ENCODE data around the gene MAGEA2B.
"Not testable (repeated sequence)": the region's sequence is repeated elsewhere in the genome, so short reads cannot be mapped to it uniquely, and the experiment has no call there.

MAGEA2B gene

GRCh38 chrX:152713815-152714787 is at the start of gene MAGEA2B:
Gene MAGEA2B (plus strand): TSS chrX:152714628. CDS start chrX:152717107, 2,479 bp downstream.
- DNase-seq = not testable (repeated sequence)

- DNase-seq = no peak
Measured at GRCh38 chrX:152674135-152674534, 40.3 kb upstream of the MAGEA2B start.

- not testable (repeated sequence) for DNase-seq
Measured at GRCh38 chrX:152674652-152675051, 39.8 kb upstream of the MAGEA2B start.

- DNase-seq = not testable (repeated sequence)
Measured at GRCh38 chrX:152681012-152681411, 33.4 kb upstream of the MAGEA2B start.

GRCh38 chrX:152697952-152698931 is 16.2 kb upstream of the MAGEA2B start, which contains the start of gene MAGEA3:
Gene MAGEA3 (plus strand): TSS chrX:152698794. CDS start chrX:152700833, 2,039 bp downstream.
- DNase-seq = not testable (repeated sequence)

- DNase-seq = not testable (repeated sequence)
Measured at GRCh38 chrX:152700390-152700789, 14.0 kb upstream of the MAGEA2B start.

GRCh38 chrX:152706500-152706899 is 7.9 kb upstream of the MAGEA2B start:
- DNase-seq = not testable (repeated sequence)

- DNase-seq = not testable (repeated sequence)
Measured at GRCh38 chrX:152709173-152709572, 5.3 kb upstream of the MAGEA2B start, which contains the start of gene CSAG2. Gene CSAG2 (minus strand): TSS chrX:152709273. CDS start chrX:152709112, 161 bp downstream.

- not testable (repeated sequence) for DNase-seq
Measured at GRCh38 chrX:152713195-152713594, 1.2 kb upstream of the MAGEA2B start.

GRCh38 chrX:152725409-152725808 is 11.0 kb downstream of the MAGEA2B start:
- no peak for DNase-seq

GRCh38 chrX:152733261-152733975 is 19.0 kb downstream of the MAGEA2B start, which contains the start of the genes CSAG1 and MAGEA12:
Gene CSAG1 (minus strand): TSS chrX:152733721. CDS start chrX:152732460, 1,261 bp downstream.
Gene MAGEA12 (plus strand): TSS chrX:152733757. CDS start chrX:152736162, 2,405 bp downstream.
- no peak for DNase-seq

- not testable (repeated sequence) for DNase-seq
Measured at GRCh38 chrX:152734143-152734858, 19.9 kb downstream of the MAGEA2B start.

GRCh38 chrX:152735101-152735500 is 20.7 kb downstream of the MAGEA2B start:
- DNase-seq = no peak

GRCh38 chrX:152735860-152736511 is 21.6 kb downstream of the MAGEA2B start:
- DNase-seq = no peak

- DNase-seq = not testable (repeated sequence)
Measured at GRCh38 chrX:152736528-152736927, 22.1 kb downstream of the MAGEA2B start.

- no peak for DNase-seq
Measured at GRCh38 chrX:152738560-152738959, 24.1 kb downstream of the MAGEA2B start.

GRCh38 chrX:152753686-152754650 is 39.5 kb downstream of the MAGEA2B start, which contains the start of gene MAGEA2:
Gene MAGEA2 (minus strand): TSS chrX:152753842. CDS start chrX:152751363, 2,479 bp downstream.
- not testable (repeated sequence) for DNase-seq

- DNase-seq = not testable (repeated sequence)
Measured at GRCh38 chrX:152754871-152755270, 40.4 kb downstream of the MAGEA2B start.

- DNase-seq = not testable (repeated sequence)
Measured at GRCh38 chrX:152758918-152759317, 44.5 kb downstream of the MAGEA2B start, which contains the start of gene CSAG3. Gene CSAG3 (plus strand): TSS chrX:152759218.

Measured in GOT3 (cell line).